ENCODE data around the gene WDR5B. TPM values are rescaled to one million over a fixed set of nuclear protein-coding genes. Genes with fewer than 3 reads are reported as not detected.
"Not testable (repeated sequence)": the region's sequence is repeated elsewhere in the genome, so short reads cannot be mapped to it uniquely, and the experiment has no call there.

WDR5B gene
- total and polyA plus RNA-seq, 2 donors = 9.2 to 10.0 TPM

DNA sequence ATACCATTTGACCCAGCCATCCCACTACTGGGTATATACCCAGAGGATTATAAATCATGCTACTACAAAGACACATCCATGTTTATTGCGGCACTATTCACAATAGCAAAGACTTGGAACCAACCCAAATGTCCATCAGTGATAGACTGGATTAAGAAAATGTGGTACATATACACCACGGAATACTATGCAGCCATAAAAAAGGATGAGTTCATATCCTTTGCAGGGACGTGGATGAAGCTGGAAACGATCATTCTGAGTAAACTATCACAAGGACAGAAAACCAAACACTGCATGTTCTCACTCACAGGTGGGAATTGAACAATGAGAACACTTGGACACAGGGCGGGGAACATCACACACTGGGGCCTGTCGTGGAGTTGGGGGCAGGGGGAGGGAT is 32.4 kb upstream of the WDR5B start:
- H3K9me3 ChIP-seq (ENCODE audit: control insufficient read depth in 2 of 2, insufficient read depth in 1 of 2, low read length in 1 of 2); H3K27me3 ChIP-seq (ENCODE audit: control insufficient read depth in 2 of 2, insufficient read depth in 1 of 2, low read length in 1 of 2); H3K27ac ChIP-seq (ENCODE audit: low read depth in 1 of 2, low read length in 1 of 2); H3K4me1 ChIP-seq (ENCODE audit: control insufficient read depth in 2 of 2, insufficient read depth in 2 of 2, low read length in 2 of 2); H3K4me3 ChIP-seq (ENCODE audit: low read length in 2 of 2); DNase-seq (ENCODE audit: low read depth in 6 of 9, low spot score in 9 of 9): not testable (repeated sequence)
- H3K36me3 ChIP-seq (ENCODE audit: control insufficient read depth in 2 of 2, insufficient read depth in 2 of 2, low read length in 1 of 2) = peaks cover 26 to 46% of the 10 kb centered on the region in 2 donors
- 99% methylated on average over 6 of the region's 6 CpGs for WGBS

DNA sequence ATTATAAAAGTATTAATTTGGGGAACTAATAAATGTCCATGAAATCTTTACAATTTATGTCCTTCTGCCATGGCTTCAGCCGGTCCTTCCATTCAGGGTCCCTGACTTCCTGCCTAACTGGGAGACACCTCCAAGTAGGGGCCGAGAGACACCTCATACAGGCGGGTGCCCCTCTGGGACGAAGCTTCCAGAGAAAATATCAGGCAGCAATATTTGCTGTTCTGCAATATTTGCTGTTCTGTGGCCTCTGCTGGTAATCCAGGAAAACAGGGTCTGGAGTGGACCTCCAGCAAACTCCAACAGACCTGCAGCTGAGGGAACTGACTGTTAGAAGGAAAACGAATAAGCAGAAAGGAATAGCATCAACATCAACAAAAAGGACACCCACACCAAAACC is 28.6 kb upstream of the WDR5B start:
- 99% methylated on average over 5 of the region's 5 CpGs for WGBS
- H3K4me3 ChIP-seq (ENCODE audit: low read length in 2 of 2); H3K27me3 ChIP-seq (ENCODE audit: control insufficient read depth in 2 of 2, insufficient read depth in 1 of 2, low read length in 1 of 2); DNase-seq (ENCODE audit: low read depth in 6 of 9, low spot score in 9 of 9); H3K9me3 ChIP-seq (ENCODE audit: control insufficient read depth in 2 of 2, insufficient read depth in 1 of 2, low read length in 1 of 2); H3K27ac ChIP-seq (ENCODE audit: low read depth in 1 of 2, low read length in 1 of 2); H3K4me1 ChIP-seq (ENCODE audit: control insufficient read depth in 2 of 2, insufficient read depth in 2 of 2, low read length in 2 of 2): not testable (repeated sequence)
- peaks cover 25 to 49% of the 10 kb centered on the region in 2 donors for H3K36me3 ChIP-seq (ENCODE audit: control insufficient read depth in 2 of 2, insufficient read depth in 2 of 2, low read length in 1 of 2)

DNA sequence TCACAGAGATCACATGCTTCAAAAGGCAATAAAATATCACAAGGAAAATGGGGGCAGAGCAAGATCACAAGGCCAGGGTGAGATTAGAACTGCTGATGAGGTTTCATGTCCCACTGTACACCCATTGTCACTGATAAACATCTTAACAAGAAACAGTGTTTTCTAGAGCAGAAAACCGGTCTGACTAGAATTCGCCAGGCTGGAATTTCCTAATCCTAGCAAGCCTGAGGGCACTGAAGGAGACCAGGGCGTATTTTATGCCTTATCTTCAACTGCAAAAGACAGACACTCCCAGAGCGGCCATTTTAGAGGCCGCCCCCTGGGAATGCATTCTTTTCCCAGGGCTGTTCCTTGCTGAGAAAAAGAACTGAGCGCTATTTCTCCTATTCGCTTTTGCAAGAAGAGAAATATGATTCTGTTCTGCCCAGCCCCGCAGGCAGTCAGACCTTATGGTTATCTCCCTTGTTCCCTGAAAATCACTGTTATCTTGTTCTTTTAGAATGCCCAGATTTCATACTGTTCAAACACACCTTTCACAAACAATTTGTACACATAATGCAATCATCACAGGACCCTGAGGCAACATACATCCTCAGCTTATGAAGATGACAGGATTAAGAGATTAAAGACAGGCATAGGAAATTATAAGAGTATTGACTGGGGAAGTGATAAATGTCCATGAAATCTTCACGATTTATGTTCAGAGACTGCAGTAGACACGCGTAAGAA is 28.1 kb upstream of the WDR5B start:
- not testable (repeated sequence) for DNase-seq (ENCODE audit: low read depth in 6 of 9, low spot score in 9 of 9); H3K4me3 ChIP-seq (ENCODE audit: low read length in 2 of 2); H3K9me3 ChIP-seq (ENCODE audit: control insufficient read depth in 2 of 2, insufficient read depth in 1 of 2, low read length in 1 of 2); H3K27me3 ChIP-seq (ENCODE audit: control insufficient read depth in 2 of 2, insufficient read depth in 1 of 2, low read length in 1 of 2); H3K4me1 ChIP-seq (ENCODE audit: control insufficient read depth in 2 of 2, insufficient read depth in 2 of 2, low read length in 2 of 2); H3K27ac ChIP-seq (ENCODE audit: low read depth in 1 of 2, low read length in 1 of 2)
- peaks cover 28 to 49% of the 10 kb centered on the region in 2 donors for H3K36me3 ChIP-seq (ENCODE audit: control insufficient read depth in 2 of 2, insufficient read depth in 2 of 2, low read length in 1 of 2)
- 97% methylated on average over 11 of the region's 11 CpGs for WGBS

DNA sequence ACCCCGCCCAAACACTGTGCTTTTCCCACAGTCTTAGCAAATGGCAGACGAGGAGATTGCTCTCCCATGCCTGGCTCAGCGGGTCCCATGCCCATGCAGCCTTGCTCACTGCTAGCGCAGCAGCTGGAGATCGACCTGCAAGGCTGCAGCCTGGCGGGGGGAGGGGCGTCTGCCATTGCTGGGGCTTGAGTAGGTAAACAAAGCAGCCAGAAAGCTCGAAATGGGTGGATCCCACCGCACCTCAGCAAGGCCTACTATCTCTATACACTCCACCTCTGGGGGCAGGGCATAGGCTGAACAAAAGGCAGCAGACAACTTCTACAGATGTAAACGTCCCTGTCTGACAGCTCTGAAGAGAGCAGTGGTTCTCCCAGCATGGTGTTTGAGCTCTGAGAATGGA is 27.2 kb upstream of the WDR5B start:
- no peak overlapping the region for H3K4me3 ChIP-seq (ENCODE audit: low read length in 2 of 2)
- H3K27me3 ChIP-seq (ENCODE audit: control insufficient read depth in 2 of 2, insufficient read depth in 1 of 2, low read length in 1 of 2) = no peaks in the 10 kb centered on the region
- peaks cover 28 to 45% of the 10 kb centered on the region in 2 donors for H3K36me3 ChIP-seq (ENCODE audit: control insufficient read depth in 2 of 2, insufficient read depth in 2 of 2, low read length in 1 of 2)
- H3K4me1 ChIP-seq (ENCODE audit: control insufficient read depth in 2 of 2, insufficient read depth in 2 of 2, low read length in 2 of 2) = no peaks in the 10 kb centered on the region
- peaks cover 0 to 8% of the 10 kb centered on the region in 2 donors for H3K9me3 ChIP-seq (ENCODE audit: control insufficient read depth in 2 of 2, insufficient read depth in 1 of 2, low read length in 1 of 2)
- no peak for DNase-seq (ENCODE audit: low read depth in 6 of 9, low spot score in 9 of 9)
- 98% methylated on average over 10 of the region's 10 CpGs for WGBS
- H3K27ac ChIP-seq (ENCODE audit: low read depth in 1 of 2, low read length in 1 of 2) = no peak overlapping the region

DNA sequence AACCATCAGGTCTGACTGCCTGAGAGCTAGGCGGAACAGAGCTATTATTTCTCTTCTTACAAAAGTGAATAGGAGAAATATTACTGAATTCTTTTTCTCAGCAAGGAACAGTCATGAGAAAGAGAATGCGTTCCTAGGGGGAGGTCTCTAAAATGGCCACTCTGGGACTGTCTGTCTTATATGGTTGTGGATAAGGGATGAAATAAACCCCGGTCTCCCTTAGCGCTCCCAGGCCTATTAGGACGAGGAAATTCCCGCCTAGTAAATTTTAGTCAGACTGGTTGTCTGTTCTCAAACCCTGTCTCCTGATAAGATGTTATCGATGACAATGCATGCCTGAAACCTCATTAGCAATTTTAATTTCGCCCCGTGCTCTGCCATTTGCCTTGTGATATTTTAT is 20.1 kb upstream of the WDR5B start:
- Histone ChIP-seq H3K27ac (ENCODE audit: low read depth in 1 of 2, low read length in 1 of 2) (no peak overlapping the region), H3K27me3 (ENCODE audit: control insufficient read depth in 2 of 2, insufficient read depth in 1 of 2, low read length in 1 of 2) (no peaks in the 10 kb centered on the region), H3K4me3 (ENCODE audit: low read length in 2 of 2) (no peak overlapping the region), H3K9me3 (ENCODE audit: control insufficient read depth in 2 of 2, insufficient read depth in 1 of 2, low read length in 1 of 2) (peaks cover 3 to 9% of the 10 kb centered on the region in 2 donors), H3K4me1 (ENCODE audit: control insufficient read depth in 2 of 2, insufficient read depth in 2 of 2, low read length in 2 of 2) (no peaks in the 10 kb centered on the region), H3K36me3 (ENCODE audit: control insufficient read depth in 2 of 2, insufficient read depth in 2 of 2, low read length in 1 of 2) (peaks cover 28 to 57% of the 10 kb centered on the region in 2 donors)
- WGBS = 93% methylated on average over 9 of the region's 9 CpGs
- no peak for DNase-seq (ENCODE audit: low read depth in 6 of 9, low spot score in 9 of 9)

DNA sequence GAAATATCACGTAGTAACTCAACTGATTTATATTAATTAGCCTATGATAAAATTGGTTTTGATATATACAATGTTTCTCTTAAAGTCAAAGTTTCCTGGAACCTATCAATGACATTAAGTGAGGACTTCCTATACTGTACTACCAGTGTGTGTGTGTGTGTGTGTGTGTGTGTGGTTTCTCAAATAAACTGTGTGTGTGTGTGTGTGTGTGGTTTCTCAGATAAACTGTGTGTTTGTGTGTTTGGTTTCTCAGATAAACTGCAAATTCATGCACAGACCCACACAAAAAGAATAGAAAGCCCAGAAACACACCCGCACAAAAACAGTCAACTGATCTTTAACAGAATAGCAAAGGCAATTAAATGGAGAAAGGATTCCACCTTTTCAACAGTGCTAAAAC is 14.5 kb upstream of the WDR5B start:
- H3K27ac ChIP-seq (ENCODE audit: low read depth in 1 of 2, low read length in 1 of 2) = no peak overlapping the region
- no peak for DNase-seq (ENCODE audit: low read depth in 6 of 9, low spot score in 9 of 9)
- no peaks in the 10 kb centered on the region for H3K27me3 ChIP-seq (ENCODE audit: control insufficient read depth in 2 of 2, insufficient read depth in 1 of 2, low read length in 1 of 2)
- no peak overlapping the region for H3K4me3 ChIP-seq (ENCODE audit: low read length in 2 of 2)
- no peaks in the 10 kb centered on the region for H3K4me1 ChIP-seq (ENCODE audit: control insufficient read depth in 2 of 2, insufficient read depth in 2 of 2, low read length in 2 of 2)
- peaks cover 14 to 50% of the 10 kb centered on the region in 2 donors for H3K36me3 ChIP-seq (ENCODE audit: control insufficient read depth in 2 of 2, insufficient read depth in 2 of 2, low read length in 1 of 2)
- H3K9me3 ChIP-seq (ENCODE audit: control insufficient read depth in 2 of 2, insufficient read depth in 1 of 2, low read length in 1 of 2) = no peaks in the 10 kb centered on the region
- 98% methylated on average over 2 of the region's 2 CpGs for WGBS

DNA sequence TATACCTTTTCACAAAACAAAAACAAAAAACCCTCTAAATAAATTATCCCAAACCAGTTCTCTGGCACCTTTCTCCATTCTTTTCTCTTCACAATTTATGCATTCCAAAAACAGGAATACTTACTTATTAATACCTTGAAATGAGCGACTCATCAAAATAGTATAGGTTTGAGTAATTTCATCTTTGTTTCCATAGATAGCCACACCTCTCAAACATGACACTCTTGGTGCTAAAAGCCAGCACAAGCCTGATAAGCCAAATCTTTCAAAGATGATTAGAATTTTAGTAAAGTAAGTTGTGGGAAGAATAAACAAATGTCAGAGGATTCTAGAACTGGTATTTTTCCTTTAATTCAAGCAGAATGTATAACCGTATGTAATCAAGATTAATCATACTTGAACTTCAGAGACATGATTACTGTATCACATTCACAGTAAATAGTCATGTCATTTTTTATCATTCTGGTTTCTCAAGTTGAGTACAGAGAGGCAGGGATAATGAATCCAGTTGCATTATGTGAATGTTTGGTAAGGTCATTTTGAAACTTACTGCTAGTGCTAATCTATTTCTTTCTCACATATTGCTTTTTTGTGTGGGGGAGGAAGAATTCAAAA is 12.1 kb upstream of the WDR5B start:
- H3K4me1 ChIP-seq (ENCODE audit: control insufficient read depth in 2 of 2, insufficient read depth in 2 of 2, low read length in 2 of 2) = no peaks in the 10 kb centered on the region
- H3K27me3 ChIP-seq (ENCODE audit: control insufficient read depth in 2 of 2, insufficient read depth in 1 of 2, low read length in 1 of 2) = no peaks in the 10 kb centered on the region
- H3K36me3 ChIP-seq (ENCODE audit: control insufficient read depth in 2 of 2, insufficient read depth in 2 of 2, low read length in 1 of 2) = peaks cover 12 to 46% of the 10 kb centered on the region in 2 donors
- no peak overlapping the region for H3K27ac ChIP-seq (ENCODE audit: low read depth in 1 of 2, low read length in 1 of 2)
- no peak for DNase-seq (ENCODE audit: low read depth in 6 of 9, low spot score in 9 of 9)
- WGBS = 96% methylated on average over 2 of the region's 2 CpGs
- H3K9me3 ChIP-seq (ENCODE audit: control insufficient read depth in 2 of 2, insufficient read depth in 1 of 2, low read length in 1 of 2) = no peaks in the 10 kb centered on the region
- H3K4me3 ChIP-seq (ENCODE audit: low read length in 2 of 2) = no peak overlapping the region

DNA sequence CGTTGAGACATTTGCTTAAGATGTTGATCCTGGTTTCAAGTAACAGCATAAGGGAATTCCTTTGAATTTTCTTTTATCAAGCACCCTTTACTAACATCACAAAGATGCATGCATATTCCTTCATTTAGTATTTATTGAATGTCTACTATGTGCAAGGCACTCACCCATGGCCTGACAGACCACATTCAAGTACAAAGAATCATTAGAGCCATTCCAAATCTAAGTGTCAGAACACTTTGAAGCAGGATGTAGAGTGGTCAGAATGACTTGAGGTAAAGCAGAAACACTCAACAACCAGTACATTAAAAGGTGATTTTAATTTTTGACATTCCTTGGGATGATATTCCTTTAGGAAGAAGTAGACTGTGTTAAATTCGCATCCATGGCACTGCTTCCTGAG is 6.0 kb upstream of the WDR5B start:
- H3K36me3 ChIP-seq (ENCODE audit: control insufficient read depth in 2 of 2, insufficient read depth in 2 of 2, low read length in 1 of 2) = peaks cover 11 to 31% of the 10 kb centered on the region in 2 donors

DNA sequence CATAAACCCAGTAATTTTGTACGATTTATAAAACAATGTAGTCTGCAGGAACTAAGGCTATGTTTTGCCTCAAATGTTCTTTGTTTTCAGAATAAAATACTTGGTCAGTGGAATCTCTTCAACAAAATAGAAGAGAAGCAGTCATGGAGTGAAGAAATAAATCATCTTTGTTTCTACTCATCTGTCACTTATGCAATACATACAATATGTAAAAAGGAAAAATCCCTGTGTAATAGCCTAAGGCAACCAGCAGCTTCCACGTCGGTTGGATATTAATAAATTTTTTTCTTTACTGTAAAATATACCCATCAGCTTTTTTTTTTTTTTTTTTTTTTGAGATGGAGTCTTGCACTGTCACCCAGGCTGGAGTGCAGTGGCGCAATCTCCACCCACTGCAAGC is 5.2 kb upstream of the WDR5B start:
- 99% methylated on average over 4 of the region's 4 CpGs for WGBS
- H3K36me3 ChIP-seq (ENCODE audit: control insufficient read depth in 2 of 2, insufficient read depth in 2 of 2, low read length in 1 of 2) = peaks cover 7 to 24% of the 10 kb centered on the region in 2 donors
- no peaks in the 10 kb centered on the region for H3K9me3 ChIP-seq (ENCODE audit: control insufficient read depth in 2 of 2, insufficient read depth in 1 of 2, low read length in 1 of 2)
- H3K27me3 ChIP-seq (ENCODE audit: control insufficient read depth in 2 of 2, insufficient read depth in 1 of 2, low read length in 1 of 2) = no peaks in the 10 kb centered on the region
- peaks cover 4 to 6% of the 10 kb centered on the region in 2 donors for H3K4me1 ChIP-seq (ENCODE audit: control insufficient read depth in 2 of 2, insufficient read depth in 2 of 2, low read length in 2 of 2)
- no peak for DNase-seq (ENCODE audit: low read depth in 6 of 9, low spot score in 9 of 9)
- H3K27ac ChIP-seq (ENCODE audit: low read depth in 1 of 2, low read length in 1 of 2) = no peak overlapping the region
- no peak overlapping the region for H3K4me3 ChIP-seq (ENCODE audit: low read length in 2 of 2)

More for the DNA sequence above, 6.0 kb upstream of the WDR5B start:
- Histone ChIP-seq H3K4me3 (ENCODE audit: low read length in 2 of 2) (no peak overlapping the region), H3K9me3 (ENCODE audit: control insufficient read depth in 2 of 2, insufficient read depth in 1 of 2, low read length in 1 of 2) (no peaks in the 10 kb centered on the region), H3K27ac (ENCODE audit: low read depth in 1 of 2, low read length in 1 of 2) (no peak overlapping the region), H3K27me3 (ENCODE audit: control insufficient read depth in 2 of 2, insufficient read depth in 1 of 2, low read length in 1 of 2) (no peaks in the 10 kb centered on the region), H3K4me1 (ENCODE audit: control insufficient read depth in 2 of 2, insufficient read depth in 2 of 2, low read length in 2 of 2) (peaks cover 4 to 6% of the 10 kb centered on the region in 2 donors)
- 97% methylated on average over 2 of the region's 2 CpGs for WGBS
- no peak for DNase-seq (ENCODE audit: low read depth in 6 of 9, low spot score in 9 of 9)
